HepG2 (cell line): ENCODE data around the gene SMARCC1. TPM values are rescaled to one million over a fixed set of nuclear protein-coding genes. Genes with fewer than 3 reads are reported as not detected.

Experiments
- ATAC-seq: fragments of 200-7000 bp; cut with Tn5 transposase; 3 replicates; pipeline ENCODE4 v1.9.1; 2020; ENCODE audit warnings: mild to moderate bottlenecking, moderate library complexity
- BruUV-seq: library from RNA; stranded (reverse); fragments of 400-500 nt; replicated peaks from 2 replicates; lab custom pipeline; 2021; lab: Mats Ljungman, UMichigan
- CTCF ChIA-PET: fragments of 300-600 bp; formaldehyde crosslinking; extraction: SDS; loops from one replicate; lab custom pipeline; 2021; ENCODE audit warnings: low total read pairs, inconsistent platforms, low intra/inter-chr PET ratio; lab: Yijun Ruan, JAX
- POLR2A ChIA-PET: fragments of 350-600 bp; sonication (Branson Sonifier 250); formaldehyde crosslinking; loops from one replicate; lab custom pipeline; 2020; ENCODE audit warnings: antibody characterized with exemption, inconsistent platforms; lab: Yijun Ruan, JAX
- DNase-seq: peaks from one replicate; pipeline ENCODE4 v3.0.0-alpha.2; 2015; ENCODE audit warnings: low spot score
- FAIRE-seq: peaks from 3 replicates; lab custom pipeline; 2011; peaks lifted over from hg19 to GRCh38; lab: Jason Lieb, UNC
- H2AFZ ChIP-seq: one replicate; pipeline ENCODE4 v1.6.1; 2011; ENCODE audit warnings: low read length, inconsistent platforms
- H3K27ac ChIP-seq: fragments of 300-600 bp; 3 replicates; pipeline ENCODE4 v1.8.0; 2011; ENCODE audit warnings: mixed run types, mild to moderate bottlenecking, mixed read lengths, low read length, inconsistent platforms; ENCODE audit not compliant: insufficient read depth; ENCODE audit errors: extremely low read length
- H3K27me3 ChIP-seq, 2 experiments: fragments of 200-600 bp in 1 of 2; 2 replicates in 1 of 2; 3 replicates in 1 of 2; pipeline versions ENCODE4 v1.6.0 to v1.8.0; 2011; ENCODE audit warnings: low read length in 2 of 2, mild to moderate bottlenecking in 2 of 2, moderate library complexity in 2 of 2, inconsistent platforms in 1 of 2; ENCODE audit not compliant: insufficient read depth in 2 of 2, control insufficient read depth in 1 of 2
- H3K36me3 ChIP-seq, 2 experiments: fragments of 200-600 bp in 1 of 2; replicated peaks in 1 of 2; 2 replicates in 1 of 2; 3 replicates in 1 of 2; pipeline versions ENCODE4 v1.5.1 to v1.8.0; 2011; ENCODE audit warnings: low read length in 2 of 2, inconsistent platforms in 1 of 2; ENCODE audit not compliant: insufficient read depth in 2 of 2, control insufficient read depth in 1 of 2
- H3K4me1 ChIP-seq: 2 replicates; pipeline ENCODE4 v1.5.1; 2012; ENCODE audit warnings: low read length, inconsistent platforms; ENCODE audit not compliant: insufficient read depth
- H3K4me2 ChIP-seq: 2 replicates; pipeline ENCODE4 v1.6.0; 2011; ENCODE audit warnings: low read depth, low read length, inconsistent platforms
- H3K4me3 ChIP-seq, 3 experiments: fragments of 200-600 bp in 1 of 3; sonication (generic), shearing (Covaris generic) in 1 of 3; replicated peaks in 1 of 3; 2 replicates each; pipeline ENCODE4 v1.5.1; 2011 to 2016; ENCODE audit warnings: low read length in 3 of 3, inconsistent platforms in 2 of 3, low read depth in 2 of 3, mild to moderate bottlenecking in 2 of 3, control low read depth in 1 of 3, mixed read lengths in 1 of 3; ENCODE audit not compliant: insufficient read depth in 1 of 3
- H3K79me2 ChIP-seq: one replicate; pipeline ENCODE4 v1.6.1; 2011; ENCODE audit warnings: low read length, inconsistent platforms; ENCODE audit not compliant: insufficient read depth
- H3K9ac ChIP-seq: 2 replicates; pipeline ENCODE4 v1.6.0; 2011; ENCODE audit warnings: mild to moderate bottlenecking, low read depth, low read length, inconsistent platforms; ENCODE audit not compliant: insufficient read depth
- H3K9me3 ChIP-seq: 2 replicates; pipeline ENCODE4 v1.5.1; 2012; ENCODE audit warnings: mild to moderate bottlenecking, low read length
- H4K20me1 ChIP-seq: 2 replicates; pipeline ENCODE4 v1.6.0; 2011; ENCODE audit warnings: inconsistent platforms, mild to moderate bottlenecking, low read length, moderate library complexity; ENCODE audit not compliant: insufficient read depth
- KIAA2018 ChIP-seq: sonication (generic); formaldehyde crosslinking; IDR thresholded peaks from 2 replicates; pipeline ENCODE4 v1.5.0; 2020; ENCODE audit warnings: mild to moderate bottlenecking, missing genetic modification reagents, borderline replicate concordance
- WGBS: methylation state at CpG from one replicate; pipeline ENCODE4 v1.1.6; 2017; ENCODE audit warnings: low lambda C conversion rate; 5-methylcytosine and 5-hydroxymethylcytosine counted together
- in situ Hi-C: cut with HindIII; loops from 2 replicates; pipeline ENCODE4 v1.10.0; 2017; ENCODE audit warnings: low pct_unique_long_range_greater_than_20kb; ENCODE audit not compliant: extremely low pct_ligation_motif_present
- intact Hi-C: fragments of 100-400 bp; cut with micrococcal nuclease; formaldehyde crosslinking; loops from one replicate; pipeline ENCODE4 v1.10.0; 2022; ENCODE audit not compliant: unreplicated experiment
- polyA plus RNA-seq, 8 experiments: library from polyadenylated mRNA; depleted of rRNA in 3 of 8; stranded (reverse) in 7 of 8; unstranded in 1 of 8; fragments of >200 nt; fragmentation: Illumina TruSeq in 4 of 8; extraction: Trizol in 4 of 8; gene quantifications; 2 replicates each; pipeline versions ENCODE4 v1.2.1 to v1.2.3, GENCODE V29; 2011 to 2016; ENCODE audit warnings: low read depth in 4 of 8, missing spikeins in 1 of 8, mixed read lengths in 1 of 8; ENCODE audit not compliant: insufficient read depth in 1 of 8
- total RNA-seq, 5 experiments: library from RNA; depleted of rRNA; stranded (reverse); fragments of >200 nt; fragmentation: Illumina TruSeq; extraction: Trizol; gene quantifications; 2 replicates each; pipeline ENCODE4 v1.2.3, GENCODE V29; 2016; ENCODE audit warnings: low read depth in 1 of 5

The SMARCC1 gene
- total and polyA plus RNA-seq, 2 of the 13 experiments (the other 11 are each of a cell fraction or from before 2014, with no cell fraction given), result 47.9 to 58.4 TPM

GRCh38 chr3:47817609-47818008, 35.9 kb upstream of the SMARCC1 start:
- no peak for FAIRE-seq
- 100% methylated on average over 5 of the region's 7 CpGs for WGBS
- no peak for TF ChIP-seq KIAA2018 (CRISPR knock-in tag)
- TF ChIP-seq, all 625 proteins: peak for 0
- intact Hi-C loops (no loop called here), in situ Hi-C loops (no loop called here)
- BruUV-seq, result no TSS peak
- Histone ChIP-seq H3K9me3 (no peaks in the 10 kb centered on the region), H2AFZ (no peak overlapping the region), H3K27me3 (no peaks in the 10 kb centered on the region), H3K36me3 (peaks cover 2 to 18% of the 10 kb centered on the region in 2 experiments; a peak in 4 of 5 replicates), H3K79me2 (no peaks in the 10 kb centered on the region), H3K4me2 (no peak overlapping the region), H3K9ac (no peak overlapping the region), H3K4me3 (no peak overlapping the region), H4K20me1 (no peaks in the 10 kb centered on the region), H3K27ac (no peak overlapping the region), H3K4me1 (no peaks in the 10 kb centered on the region)
- DNase-seq, result no peak
- ChIA-PET POLR2A (no interaction called here), CTCF (no interaction called here)
- ATAC-seq, result no peak
